Left forelimb (tissue), 1 donor: Measurements from ENCODE around the gene DENND1C.
"Not testable (repeated sequence)": the region's sequence is repeated elsewhere in the genome, so short reads cannot be mapped to it uniquely, and the experiment has no call there.

ENCODE experiments used
- DNase-seq: peaks from one replicate; pipeline ENCODE4 v3.0.0-alpha.2; 2018; ENCODE audit warnings: low spot score

The DENND1C gene

DNA sequence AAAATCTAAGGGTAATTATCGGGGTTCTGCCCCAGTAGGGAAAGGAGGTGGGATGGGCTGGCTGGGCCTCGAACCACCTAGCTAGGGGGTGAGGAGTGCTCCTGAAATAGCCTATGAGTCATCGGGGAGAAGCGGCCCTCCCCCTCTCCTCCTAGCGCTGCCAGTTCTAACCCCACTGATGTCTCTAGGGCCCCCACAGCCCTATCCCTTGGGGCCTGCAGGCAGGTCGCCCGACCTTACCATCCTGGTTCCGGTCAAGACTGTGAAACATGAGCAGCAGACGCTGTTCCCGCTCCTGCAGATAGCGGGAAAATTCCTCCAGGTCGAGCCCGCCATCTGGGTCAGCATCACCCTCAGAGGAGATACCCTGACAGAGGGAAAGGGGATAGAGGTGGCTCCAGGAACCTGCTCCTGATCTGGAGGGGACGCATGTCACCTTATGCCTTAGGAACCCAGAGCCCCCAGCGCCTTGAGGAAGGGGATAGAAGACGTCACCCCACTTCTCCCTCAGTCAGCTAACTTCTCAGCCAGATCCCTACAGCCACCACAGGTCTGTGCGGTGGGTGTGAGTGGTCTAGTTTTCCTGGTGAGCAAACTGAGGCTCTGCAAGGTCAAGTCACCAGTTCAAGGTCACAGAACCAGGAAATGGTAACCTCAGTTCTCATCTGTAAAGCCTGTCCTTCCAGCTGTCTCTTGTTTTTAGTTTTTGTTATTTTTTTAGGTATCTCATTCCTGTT is 23.5 kb downstream of the DENND1C start:
- no peak for DNase-seq

GRCh38 chr19:6455924-6456323 is 25.7 kb downstream of the DENND1C start:
- no peak for DNase-seq

GRCh38 chr19:6453951-6454565 is 27.5 kb downstream of the DENND1C start:
- DNase-seq: no peak

DNA sequence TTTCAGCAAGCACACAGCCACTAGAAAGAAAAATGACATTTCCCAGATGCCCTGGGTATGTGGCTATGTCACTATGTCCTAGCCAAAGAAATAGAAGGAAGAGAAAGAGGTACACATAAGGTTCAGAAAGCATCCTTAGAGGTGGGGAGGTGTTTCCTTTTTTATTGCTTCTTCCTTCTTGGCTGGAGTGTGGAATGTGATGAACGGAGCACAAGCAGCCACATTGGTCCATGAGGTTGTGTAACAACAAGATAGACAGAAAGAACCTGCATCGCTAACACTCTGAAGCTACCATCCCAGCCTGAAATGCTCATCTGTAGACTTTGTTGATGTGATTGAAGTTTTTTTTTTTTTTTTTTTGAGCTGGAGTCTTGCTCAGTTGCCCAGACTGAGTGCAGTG is 28.7 kb downstream of the DENND1C start:
- DNase-seq: no peak

DNA sequence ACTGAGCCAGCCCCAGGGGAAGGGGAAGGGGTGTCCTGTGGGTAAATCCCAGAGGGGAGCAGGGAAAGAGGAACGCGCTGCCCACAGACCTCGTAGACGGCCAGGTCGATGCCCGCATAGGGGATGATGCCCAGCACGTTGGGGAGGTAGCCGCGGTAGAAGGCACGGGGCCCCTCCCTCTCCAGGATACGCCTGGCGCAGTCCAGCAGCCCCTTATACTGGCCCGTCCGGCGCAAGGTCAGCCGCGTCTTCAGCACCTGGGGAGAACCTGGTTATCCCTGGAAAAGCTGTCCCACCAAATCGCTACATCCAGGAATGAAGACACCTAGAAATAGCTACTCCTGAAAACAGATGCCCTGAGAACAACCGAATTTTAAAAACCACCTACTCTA is 29.4 kb downstream of the DENND1C start:
- DNase-seq: no peak

DNA sequence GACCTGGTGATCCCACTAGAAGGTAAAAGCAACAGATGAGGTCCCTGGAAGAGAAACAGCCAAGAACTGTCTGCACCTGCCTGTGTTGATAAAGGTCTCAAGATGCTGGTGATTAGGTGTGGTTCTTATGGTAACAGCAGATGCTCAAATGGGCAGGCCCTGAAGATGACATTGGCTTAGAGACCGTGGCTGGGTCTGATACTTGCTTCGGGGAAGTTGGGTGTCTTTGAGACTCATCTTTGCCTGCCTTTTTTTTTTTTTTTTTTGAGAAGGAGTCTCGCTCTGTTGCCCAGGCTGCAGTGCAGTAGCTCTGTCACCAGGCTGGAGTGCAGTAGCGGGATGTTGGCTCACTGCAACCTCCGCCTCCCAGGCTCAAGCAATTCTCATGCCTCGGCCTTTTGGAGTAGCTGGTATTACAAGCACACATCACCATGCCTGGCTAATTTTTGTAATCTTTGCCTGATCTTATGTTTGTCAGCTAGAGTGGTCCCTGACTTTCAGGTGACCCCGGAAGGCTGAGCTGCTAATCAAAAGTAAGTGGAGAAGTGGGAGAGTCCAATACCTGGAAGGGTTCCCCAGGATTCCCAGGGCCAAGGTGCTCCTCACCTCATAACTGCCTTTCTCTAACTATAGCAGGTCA is 29.9 kb downstream of the DENND1C start:
- no peak for DNase-seq

DNA sequence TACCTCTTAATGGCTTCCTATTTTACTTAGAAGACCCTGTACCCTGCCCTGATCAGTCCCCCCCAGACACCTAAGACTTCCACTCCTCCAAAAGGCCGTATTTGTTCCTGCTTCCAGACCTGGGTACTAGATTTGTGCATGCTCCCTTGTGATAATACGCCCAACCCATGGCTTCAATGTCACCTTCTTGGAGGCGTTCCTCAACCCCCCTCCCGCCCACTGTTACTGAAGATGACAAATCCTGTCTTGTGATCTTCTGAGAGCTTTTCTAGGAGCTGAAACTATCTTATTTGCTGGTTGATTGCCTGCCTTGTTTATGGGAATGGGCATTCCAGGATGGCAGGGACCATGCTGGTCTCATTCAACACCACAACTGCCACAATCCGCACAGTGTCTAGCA is 31.4 kb downstream of the DENND1C start:
- DNase-seq: no peak

DNA sequence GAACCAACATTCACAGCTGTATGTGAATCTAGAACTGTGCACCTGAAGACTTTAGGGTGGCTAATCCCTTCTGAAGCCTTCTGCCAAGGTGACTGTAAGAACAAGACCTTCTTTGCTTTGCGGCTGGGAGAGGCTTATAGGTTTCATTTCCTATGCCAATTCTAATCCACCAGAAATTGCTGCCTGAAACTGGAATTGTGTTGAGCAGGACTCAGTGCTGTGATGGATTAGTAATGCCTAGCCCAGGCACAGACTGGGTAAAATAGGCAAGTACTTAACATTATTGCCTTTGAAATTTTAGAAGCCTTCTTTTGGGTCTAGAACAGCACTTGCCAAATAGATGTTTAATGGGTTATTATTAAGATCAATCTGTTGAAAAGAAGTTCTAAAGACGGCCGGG is 33.5 kb downstream of the DENND1C start:
- DNase-seq: no peak

DNA sequence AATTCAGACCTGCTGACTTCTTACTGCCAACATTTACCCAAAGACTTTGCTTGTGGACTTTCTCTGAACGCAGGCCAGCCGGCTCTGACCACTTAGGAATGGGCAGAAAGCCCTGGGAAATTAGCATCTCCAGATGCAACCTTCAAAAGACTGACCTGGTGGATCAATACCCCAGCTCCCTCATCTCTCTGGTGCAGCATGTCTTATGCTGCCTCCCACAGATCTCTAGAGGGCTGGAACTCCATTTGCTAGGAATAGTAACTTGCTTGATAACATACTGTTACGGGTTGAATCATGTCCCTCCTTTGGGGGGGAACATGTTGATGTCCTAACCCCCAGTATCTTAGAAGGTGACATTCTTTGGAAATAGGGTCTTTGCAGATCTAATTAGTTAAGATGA is 35.1 kb downstream of the DENND1C start:
- no peak for DNase-seq

DNA sequence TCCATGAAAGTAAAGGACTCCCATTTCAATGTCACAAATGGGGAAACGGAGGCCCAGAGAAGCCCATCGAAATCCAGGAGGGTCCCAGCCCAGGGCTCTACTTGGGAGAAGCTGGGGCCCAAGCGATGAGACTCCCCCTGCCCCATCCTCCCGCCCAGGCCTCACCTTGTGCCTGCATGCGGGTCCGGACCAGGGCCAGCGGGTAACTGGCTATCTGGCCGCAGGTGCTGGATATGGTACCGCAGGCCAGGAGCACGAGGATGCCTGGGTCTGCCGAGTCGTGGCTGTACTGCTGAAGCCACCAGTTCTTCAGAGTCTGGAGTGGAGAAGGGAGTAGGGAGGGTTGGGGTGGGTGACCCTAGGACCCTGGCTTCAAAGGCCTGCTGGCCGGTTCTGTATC is 37.6 kb downstream of the DENND1C start:
- no peak for DNase-seq

GRCh38 chr19:6442087-6442688 is 39.4 kb downstream of the DENND1C start:
- DNase-seq: no peak

- no peak for DNase-seq
These were observed 40.7 kb downstream of the DENND1C start for GRCh38 chr19:6440905-6441304.

- DNase-seq: no peak
These were observed 41.8 kb downstream of the DENND1C start for GRCh38 chr19:6439743-6440142.

DNA sequence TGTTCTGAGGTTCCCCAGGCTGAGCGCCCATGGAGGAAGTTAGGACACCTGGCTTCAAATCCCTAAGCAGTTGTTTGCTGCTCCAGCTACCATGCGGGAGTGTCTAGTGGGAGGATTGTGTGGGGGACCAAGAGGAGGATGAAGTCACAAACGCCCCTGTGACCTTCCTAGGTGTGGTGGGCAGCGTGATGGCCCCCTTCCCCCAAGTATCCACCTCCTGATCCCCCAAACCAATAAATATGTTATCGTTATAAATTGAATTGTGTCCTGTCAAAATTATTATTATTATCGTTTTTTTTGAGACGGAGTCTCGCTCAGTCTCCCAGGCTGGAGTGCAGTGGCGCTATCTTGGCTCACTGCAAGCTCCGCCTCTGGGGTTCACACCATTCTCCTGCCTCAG is 47.9 kb downstream of the DENND1C start, which contains the start of gene SLC25A41:
Gene SLC25A41 (minus strand): TSS at position 101 of the 400 bp plus-strand sequence. CDS start 70 bp downstream, at position 31.
- DNase-seq: no peak

- DNase-seq: no peak
These were observed 48.4 kb downstream of the DENND1C start for GRCh38 chr19:6433165-6433564.

DNA sequence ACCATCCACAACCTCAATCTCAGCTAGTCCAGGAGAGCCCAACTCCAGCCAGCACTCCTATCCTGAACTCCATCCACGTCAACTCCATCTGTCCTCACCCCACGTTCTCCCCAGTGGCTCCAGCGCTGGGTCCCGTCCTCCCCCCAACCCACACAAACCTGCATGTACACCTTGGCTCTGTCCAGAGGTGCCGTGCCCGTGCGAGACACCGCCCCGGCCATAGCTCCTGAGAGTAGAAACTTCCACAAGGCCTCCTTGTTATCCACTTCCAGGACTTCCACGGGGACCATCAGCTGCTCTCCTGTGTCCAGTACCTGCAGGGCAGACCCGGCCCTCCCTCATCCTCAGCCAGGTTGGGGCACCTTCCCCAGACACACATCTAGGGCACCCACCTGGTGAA is 49.7 kb downstream of the DENND1C start:
- no peak for DNase-seq

GRCh38 chr19:6429419-6430221 is 52.0 kb downstream of the DENND1C start:
- no peak for DNase-seq

- DNase-seq: not testable (repeated sequence)
These were observed 52.7 kb downstream of the DENND1C start for GRCh38 chr19:6428692-6429418.

- no peak for DNase-seq
These were observed 54.5 kb downstream of the DENND1C start for GRCh38 chr19:6427131-6427530.

DNA sequence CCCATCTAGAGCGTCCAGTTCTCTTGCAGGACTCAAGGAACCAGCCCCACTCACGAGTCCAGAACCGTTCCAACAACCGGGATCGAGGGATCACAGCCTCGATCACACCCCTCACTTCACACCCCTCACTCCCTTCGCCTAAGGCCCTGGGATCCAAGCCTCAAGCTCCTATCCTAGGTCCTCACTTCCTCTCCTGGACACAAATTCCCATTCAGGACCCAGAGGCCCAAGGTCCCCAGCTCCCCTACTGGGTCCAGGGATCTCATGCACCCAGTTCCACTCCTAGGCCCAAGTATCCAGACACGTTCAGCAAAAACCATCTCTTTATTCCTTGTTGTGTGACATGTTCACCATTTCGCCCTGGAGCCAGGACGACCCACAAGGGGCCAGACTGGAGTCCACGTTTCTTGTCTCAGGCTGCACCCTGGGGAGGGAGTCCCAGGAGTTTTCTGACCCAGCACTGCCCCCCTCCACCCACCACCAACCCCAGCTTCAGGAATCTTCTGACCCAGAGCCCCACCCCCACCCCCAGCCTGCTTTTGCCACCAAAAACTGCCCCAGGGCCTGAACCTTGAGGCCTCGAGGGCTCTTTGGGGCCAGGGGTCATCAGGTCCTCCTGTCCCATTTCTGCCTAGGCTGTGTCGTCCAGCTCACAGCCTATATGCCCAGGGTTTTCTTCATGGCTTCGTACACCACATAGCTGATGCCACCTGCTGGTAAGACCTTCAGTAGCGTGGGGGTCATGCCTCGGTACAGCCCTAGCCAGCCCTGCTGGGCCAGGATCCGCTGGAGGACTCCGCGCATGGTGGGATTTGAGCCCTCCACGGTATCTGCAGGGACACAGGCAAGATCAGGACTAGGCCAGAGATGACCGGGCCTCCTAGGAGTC is 55.6 kb downstream of the DENND1C start:
- no peak for DNase-seq
